Measurements from ENCODE around the gene ACSL1. TPM values are rescaled to one million over a fixed set of nuclear protein-coding genes. Genes with fewer than 3 reads are reported as not detected.
"Not testable (repeated sequence)": the region's sequence is repeated elsewhere in the genome, so short reads cannot be mapped to it uniquely, and the experiment has no call there.

The ACSL1 gene
- total RNA-seq, 2 experiments from 2014 or later, result 24.5 to 25.8 TPM

- CTCF ChIA-PET, result interaction anchor here (0.9 to 1.6 kb wide), 2 partner anchors 10 to 93 kb away, joined by 3 to 8 read pairs; no protein-coding TSS in a partner anchor
- POLR2A ChIA-PET, result no interaction called here
These were observed 19.7 kb upstream of the ACSL1 start for GRCh38 chr4:184845367-184846021.

GRCh38 chr4:184844742-184845141, 19.0 kb upstream of the ACSL1 start:
- POLR2A ChIA-PET, result no interaction called here
- CTCF ChIA-PET, result interaction anchor here (0.9 to 1.6 kb wide), 2 partner anchors 10 to 92 kb away, joined by 3 to 8 read pairs; no protein-coding TSS in a partner anchor

- ChIA-PET CTCF (interaction anchor here (1.0 to 1.6 kb wide), 2 partner anchors 11 to 99 kb away, joined by 3 to 8 read pairs; no protein-coding TSS in a partner anchor), POLR2A (no interaction called here)
These were observed 18.3 kb upstream of the ACSL1 start for GRCh38 chr4:184843984-184844554.

- POLR2A ChIA-PET, result not testable (repeated sequence)
- CTCF ChIA-PET, result interaction anchor here (0.6 kb wide), 1 partner anchor 572 kb away, joined by 5 read pairs; no protein-coding TSS in a partner anchor
These were observed 13.3 kb upstream of the ACSL1 start for GRCh38 chr4:184839075-184839399.

GRCh38 chr4:184838249-184839074, 12.7 kb upstream of the ACSL1 start:
- POLR2A ChIA-PET, result no interaction called here

GRCh38 chr4:184836613-184837012, 10.8 kb upstream of the ACSL1 start:
- CTCF ChIA-PET, result no interaction called here
- POLR2A ChIA-PET, result no interaction called here

More at GRCh38 chr4:184838249-184839074, 12.7 kb upstream of the ACSL1 start:
- CTCF ChIA-PET, result no interaction called here

GRCh38 chr4:184833046-184833838, 7.5 kb upstream of the ACSL1 start:
- POLR2A ChIA-PET, result no interaction called here
- CTCF ChIA-PET, result interaction anchor here (1.8 kb wide), 1 partner anchor 36 kb away, joined by 3 read pairs; no protein-coding TSS in a partner anchor

- ChIA-PET POLR2A (no interaction called here), CTCF (no interaction called here)
These were observed 5.4 kb upstream of the ACSL1 start for GRCh38 chr4:184831153-184831552.

GRCh38 chr4:184826691-184827270, 1.0 kb upstream of the ACSL1 start:
- CTCF ChIA-PET, result no interaction called here

GRCh38 chr4:184825141-184825895, 450 bp downstream of the ACSL1 start:
- CTCF ChIA-PET, result no interaction called here
- POLR2A ChIA-PET, result interaction anchor here (0.6 to 1.1 kb wide), 2 partner anchors 10 to 80 kb away, joined by 3 to 4 read pairs; no protein-coding TSS in a partner anchor

More at GRCh38 chr4:184826691-184827270, 1.0 kb upstream of the ACSL1 start:
- POLR2A ChIA-PET, result interaction anchor here (1.4 kb wide), 1 partner anchor 93 kb away, joined by 6 read pairs; the partner anchor contains the start of gene CENPU

GRCh38 chr4:184824776-184825084, 1.0 kb downstream of the ACSL1 start:
- CTCF ChIA-PET, result no interaction called here
- POLR2A ChIA-PET, result interaction anchor here (1.1 kb wide), 1 partner anchor 10 kb away, joined by 4 read pairs; no protein-coding TSS in a partner anchor

- POLR2A ChIA-PET, result interaction anchor here (1.1 kb wide), 1 partner anchor 9 kb away, joined by 4 read pairs; no protein-coding TSS in a partner anchor
- CTCF ChIA-PET, result no interaction called here
These were observed 1.5 kb downstream of the ACSL1 start for GRCh38 chr4:184824081-184824775.

GRCh38 chr4:184823014-184823413, 2.8 kb downstream of the ACSL1 start:
- ChIA-PET CTCF (no interaction called here), POLR2A (no interaction called here)

GRCh38 chr4:184822356-184822755, 3.4 kb downstream of the ACSL1 start:
- ChIA-PET CTCF (no interaction called here), POLR2A (no interaction called here)

GRCh38 chr4:184821242-184821641, 4.5 kb downstream of the ACSL1 start:
- ChIA-PET CTCF (no interaction called here), POLR2A (no interaction called here)

- ChIA-PET POLR2A (no interaction called here), CTCF (interaction anchor here (1.6 kb wide), 1 partner anchor 85 kb away, joined by 4 read pairs; the partner anchor contains the start of gene CENPU)
These were observed 6.0 kb downstream of the ACSL1 start for GRCh38 chr4:184819786-184820185.

- CTCF ChIA-PET, result interaction anchor here (1.6 kb wide), 1 partner anchor 84 kb away, joined by 4 read pairs; the partner anchor contains the start of gene CENPU
- POLR2A ChIA-PET, result no interaction called here
These were observed 7.6 kb downstream of the ACSL1 start for GRCh38 chr4:184818216-184818564.

Data from activated CD8-positive, alpha-beta memory T cell treated with anti-CD3 and anti-CD28 coated beads for 36 hours (primary cell).